Activated naive CD4-positive, alpha-beta T cell treated with anti-CD3 and anti-CD28 coated beads, Interleukin-2, amount 10 ng/mL, durations not matched to agents 7 days and 5 days (primary cell): ENCODE measurements around the gene POFUT1.
"Not testable (repeated sequence)": the region's sequence is repeated elsewhere in the genome, so short reads cannot be mapped to it uniquely, and the experiment has no call there.

ENCODE experiments used
- CTCF ChIA-PET: fragments of 350-600 bp; sonication (Branson Sonifier 250); formaldehyde crosslinking; loops from one replicate; lab custom pipeline; 2021; ENCODE audit warnings: antibody characterized with exemption; lab: Charles Lee
- DNase-seq: peaks from one replicate; pipeline ENCODE4 v3.0.0-alpha.2; 2020
- H3K27ac Mint-ChIP-seq: one replicate; pipeline ENCODE4 v1.8.0; 2021; ENCODE audit warnings: mild to moderate bottlenecking, moderate library complexity, mixed read lengths
- H3K27me3 Mint-ChIP-seq: one replicate; pipeline ENCODE4 v1.8.0; 2021; ENCODE audit warnings: mild to moderate bottlenecking, mixed read lengths
- H3K36me3 Mint-ChIP-seq: one replicate; pipeline ENCODE4 v1.8.0; 2021; ENCODE audit warnings: mixed read lengths
- H3K4me1 Mint-ChIP-seq: one replicate; pipeline ENCODE4 v1.8.0; 2021; ENCODE audit warnings: mixed read lengths
- H3K4me3 Mint-ChIP-seq: one replicate; pipeline ENCODE4 v1.8.0; 2021; ENCODE audit warnings: mild to moderate bottlenecking, moderate library complexity, mixed read lengths
- H3K9me3 Mint-ChIP-seq: one replicate; pipeline ENCODE4 v1.8.0; 2021; ENCODE audit warnings: mixed read lengths

Gene POFUT1

DNA sequence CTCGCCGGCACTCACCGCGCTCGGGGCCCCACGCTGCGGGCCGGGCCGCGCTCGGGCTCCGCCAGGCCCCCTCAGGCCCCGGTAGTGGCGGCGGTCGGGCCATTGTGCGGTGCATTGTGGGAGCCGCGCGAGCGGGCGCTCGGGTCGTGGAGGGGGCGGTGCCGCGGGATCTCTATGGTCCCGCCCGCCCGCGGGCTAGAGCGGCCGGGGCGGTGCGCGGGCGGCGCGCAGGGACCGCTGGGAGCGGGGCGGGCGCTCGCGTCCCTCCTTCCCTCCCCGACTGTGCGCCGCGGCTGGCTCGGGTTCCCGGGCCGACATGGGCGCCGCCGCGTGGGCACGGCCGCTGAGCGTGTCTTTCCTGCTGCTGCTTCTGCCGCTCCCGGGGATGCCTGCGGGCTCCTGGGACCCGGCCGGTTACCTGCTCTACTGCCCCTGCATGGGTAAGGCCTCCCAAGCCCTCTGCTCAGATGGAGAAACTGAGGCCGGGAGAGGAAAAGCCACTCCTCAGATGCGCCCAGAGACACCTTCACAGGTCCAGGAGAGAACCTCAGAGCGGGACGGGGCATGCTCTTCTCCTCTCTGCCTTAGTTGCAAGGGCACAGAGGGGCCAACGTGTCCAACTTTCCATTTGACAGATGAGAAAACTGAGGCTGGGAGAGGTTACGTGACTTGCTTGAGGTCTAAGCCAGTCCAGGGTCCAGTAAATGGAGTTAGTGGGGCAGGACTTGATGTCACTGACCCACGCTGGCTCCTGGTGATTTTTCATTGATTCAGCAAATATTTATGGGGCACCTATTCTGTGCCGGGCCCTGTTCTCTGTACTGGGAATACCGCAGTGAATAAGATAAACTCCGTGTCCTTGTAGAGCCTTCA lies at the start of gene POFUT1, which contains the start of gene PLAGL2:
POFUT1 (plus strand) TSS at position 255 of the 873 bp plus-strand sequence; CDS start at position 317, 62 bp downstream.
PLAGL2 (minus strand) TSS at position 118 of the 873 bp plus-strand sequence. CDS start 5,565 bp downstream, outside the sequence.
- DNase-seq, result peak; percentile 91
- CTCF ChIA-PET, result no interaction called here
- peaks cover 77% of the 10 kb centered on the region for H3K4me1 Mint-ChIP-seq
- no peaks in the 10 kb centered on the region for H3K27me3 Mint-ChIP-seq
- peak within 1 kb of the TSS; percentile 96 for H3K4me3 Mint-ChIP-seq
- peaks cover 39% of the 10 kb centered on the region for H3K36me3 Mint-ChIP-seq
- peak within 1 kb of the TSS; percentile 92 for H3K27ac Mint-ChIP-seq
- no peaks in the 10 kb centered on the region for H3K9me3 Mint-ChIP-seq

DNA sequence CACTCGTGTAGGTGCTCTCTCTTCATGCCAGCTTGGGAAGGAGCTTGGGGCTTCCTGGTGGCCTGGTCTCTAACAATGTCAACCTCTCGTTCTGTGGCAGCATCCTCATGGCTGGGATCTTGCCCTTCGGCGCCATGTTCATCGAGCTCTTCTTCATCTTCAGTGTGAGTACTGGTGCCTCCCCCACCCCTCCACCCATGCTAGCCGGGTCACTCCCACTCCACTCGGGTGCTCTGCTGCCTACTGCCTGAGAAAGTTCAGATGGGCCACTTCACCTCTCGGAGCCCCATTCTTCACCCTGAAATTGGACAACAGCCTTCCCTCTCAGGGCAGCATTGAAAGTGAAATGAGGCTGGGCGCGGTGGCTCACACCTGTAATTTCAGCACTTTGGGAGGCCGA lies 49.3 kb upstream of the POFUT1 start:
- H3K36me3 Mint-ChIP-seq, result peaks cover 37% of the 10 kb centered on the region
- H3K4me3 Mint-ChIP-seq, result no peak overlapping the region
- no peaks in the 10 kb centered on the region for H3K4me1 Mint-ChIP-seq
- no peak for DNase-seq
- H3K9me3 Mint-ChIP-seq, result no peaks in the 10 kb centered on the region
- CTCF ChIA-PET, result no interaction called here
- H3K27ac Mint-ChIP-seq, result no peak overlapping the region
- no peaks in the 10 kb centered on the region for H3K27me3 Mint-ChIP-seq

DNA sequence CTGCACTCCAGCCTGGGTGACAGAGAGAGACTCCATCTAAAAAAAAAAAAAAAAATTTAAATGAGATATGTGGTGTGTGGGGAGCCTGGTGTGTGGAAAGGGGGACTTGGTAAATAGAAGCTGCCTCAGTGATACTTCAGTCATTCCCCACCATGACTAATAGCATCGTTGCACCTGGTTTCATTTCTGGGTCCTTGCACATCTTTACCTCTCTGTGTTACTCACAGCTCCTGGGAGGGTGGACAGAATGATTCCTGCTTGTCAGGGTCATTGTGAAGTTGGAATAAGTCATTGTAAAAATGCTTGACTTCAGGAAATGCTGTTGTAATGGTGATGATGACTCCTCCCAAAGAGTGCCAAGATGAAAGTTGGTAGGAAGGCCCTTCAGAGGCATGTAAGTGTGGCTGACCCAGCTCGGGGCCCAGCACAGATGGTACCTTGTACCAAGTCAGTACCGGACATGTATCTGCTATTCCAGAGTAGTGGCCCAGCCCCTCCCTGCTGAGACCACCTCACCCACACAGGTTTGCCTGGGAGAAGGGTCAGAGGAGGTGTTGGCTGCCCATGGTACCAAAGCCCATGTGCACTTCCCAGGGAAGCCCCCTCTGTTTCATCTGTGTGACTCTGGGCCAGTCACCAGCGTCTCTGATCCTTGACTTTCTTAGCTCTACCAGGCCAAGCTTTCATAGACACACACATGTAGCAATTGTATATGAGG lies 48.6 kb upstream of the POFUT1 start:
- Mint-ChIP-seq H3K9me3 (no peaks in the 10 kb centered on the region), H3K4me3 (no peak overlapping the region), H3K27me3 (no peaks in the 10 kb centered on the region), H3K4me1 (no peaks in the 10 kb centered on the region), H3K27ac (peak overlapping the region; percentile 60), H3K36me3 (peaks cover 38% of the 10 kb centered on the region)
- CTCF ChIA-PET, result no interaction called here
- no peak for DNase-seq

DNA sequence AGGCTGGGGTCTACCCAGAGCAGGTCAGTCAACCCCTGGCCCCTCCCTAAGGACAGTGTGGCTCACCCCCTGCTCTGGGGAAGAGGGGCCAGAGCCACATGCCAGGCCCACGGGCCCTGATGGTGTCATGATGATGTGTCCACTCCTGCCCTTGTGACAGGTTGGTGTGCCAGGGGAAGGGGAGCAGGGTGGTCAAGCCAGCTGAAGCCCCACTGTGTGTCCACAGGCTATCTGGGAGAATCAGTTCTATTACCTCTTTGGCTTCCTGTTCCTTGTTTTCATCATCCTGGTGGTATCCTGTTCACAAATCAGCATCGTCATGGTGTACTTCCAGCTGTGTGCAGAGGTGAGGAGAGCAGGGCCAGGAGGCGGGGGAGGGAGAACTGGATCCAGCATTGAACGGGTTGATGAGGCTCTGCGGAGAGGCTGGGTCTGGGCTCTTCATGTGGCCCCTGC lies 47.9 kb upstream of the POFUT1 start:
- Mint-ChIP-seq H3K4me1 (no peaks in the 10 kb centered on the region), H3K27ac (no peak overlapping the region), H3K9me3 (no peaks in the 10 kb centered on the region), H3K36me3 (peaks cover 37% of the 10 kb centered on the region), H3K4me3 (no peak overlapping the region), H3K27me3 (no peaks in the 10 kb centered on the region)
- DNase-seq, result no peak
- CTCF ChIA-PET, result no interaction called here

DNA sequence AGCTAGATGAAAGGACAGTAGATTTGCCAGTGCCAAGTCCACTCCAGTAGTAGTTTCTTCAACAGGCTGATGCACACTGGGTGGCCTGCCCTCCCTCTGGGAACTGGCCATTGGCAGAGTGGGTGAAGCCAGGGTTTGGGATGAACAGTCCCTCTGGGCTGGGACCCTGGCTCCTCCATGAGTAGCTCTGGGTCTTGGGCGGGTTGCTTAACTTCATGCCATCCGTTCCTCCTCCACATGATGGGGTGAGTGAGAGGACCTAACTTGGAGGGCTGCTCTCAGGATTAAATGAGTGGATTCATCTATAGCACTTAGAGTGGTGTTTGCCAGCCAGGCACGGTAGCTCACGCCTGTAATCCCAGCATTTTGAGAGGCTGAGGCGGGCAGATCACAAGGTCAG lies 47.3 kb upstream of the POFUT1 start:
- no peaks in the 10 kb centered on the region for H3K27me3 Mint-ChIP-seq
- H3K36me3 Mint-ChIP-seq, result peaks cover 39% of the 10 kb centered on the region
- CTCF ChIA-PET, result no interaction called here
- no peak for DNase-seq
- H3K9me3 Mint-ChIP-seq, result no peaks in the 10 kb centered on the region
- no peak overlapping the region for H3K4me3 Mint-ChIP-seq
- no peak overlapping the region for H3K27ac Mint-ChIP-seq
- H3K4me1 Mint-ChIP-seq, result no peaks in the 10 kb centered on the region

DNA sequence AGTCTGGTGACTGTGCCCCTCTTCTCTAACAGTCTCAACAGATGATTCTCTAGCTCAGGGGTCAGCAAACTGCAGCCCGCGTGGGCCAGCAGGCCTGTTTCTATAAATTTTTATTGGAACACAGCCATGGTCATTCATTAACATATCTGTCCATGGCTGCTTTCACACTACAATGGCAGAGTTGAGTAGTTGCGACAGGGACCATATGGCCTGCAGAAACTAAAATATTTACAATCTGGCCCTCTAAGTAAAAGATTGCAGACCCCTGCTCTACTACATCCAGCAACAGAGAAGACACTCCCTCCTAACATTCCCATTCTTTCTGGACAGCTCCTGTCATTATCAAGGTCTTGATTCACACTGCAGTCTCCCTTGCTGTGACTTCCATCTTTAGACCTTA lies 45.3 kb upstream of the POFUT1 start:
- H3K4me1 Mint-ChIP-seq, result no peaks in the 10 kb centered on the region
- no peaks in the 10 kb centered on the region for H3K27me3 Mint-ChIP-seq
- no peak overlapping the region for H3K27ac Mint-ChIP-seq
- H3K9me3 Mint-ChIP-seq, result no peaks in the 10 kb centered on the region
- no peak for DNase-seq
- CTCF ChIA-PET, result no interaction called here
- peaks cover 54% of the 10 kb centered on the region for H3K36me3 Mint-ChIP-seq
- no peak overlapping the region for H3K4me3 Mint-ChIP-seq

DNA sequence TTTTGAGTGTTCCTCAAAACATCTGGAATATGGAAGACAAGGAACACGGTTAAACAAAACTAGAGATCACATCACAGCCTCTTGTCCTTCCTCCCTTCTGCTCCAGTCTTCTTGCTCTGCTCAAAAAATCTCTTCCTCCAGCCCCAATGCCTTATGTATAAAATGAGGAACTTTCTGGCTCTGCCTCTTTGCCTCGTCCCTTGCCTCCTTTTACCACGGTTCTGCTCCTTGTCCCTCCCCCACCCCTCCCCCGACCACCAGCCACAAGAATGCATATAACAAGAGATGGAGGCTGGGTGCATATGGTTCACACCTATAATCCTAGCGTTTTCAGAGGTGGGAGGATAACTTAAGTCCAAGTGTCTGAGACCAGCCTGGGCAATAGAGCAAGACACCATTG lies 43.7 kb upstream of the POFUT1 start:
- no peaks in the 10 kb centered on the region for H3K27me3 Mint-ChIP-seq
- DNase-seq, result no peak
- H3K4me1 Mint-ChIP-seq, result no peaks in the 10 kb centered on the region
- no peak overlapping the region for H3K4me3 Mint-ChIP-seq
- CTCF ChIA-PET, result no interaction called here
- H3K9me3 Mint-ChIP-seq, result no peaks in the 10 kb centered on the region
- H3K27ac Mint-ChIP-seq, result no peak overlapping the region
- peaks cover 44% of the 10 kb centered on the region for H3K36me3 Mint-ChIP-seq

DNA sequence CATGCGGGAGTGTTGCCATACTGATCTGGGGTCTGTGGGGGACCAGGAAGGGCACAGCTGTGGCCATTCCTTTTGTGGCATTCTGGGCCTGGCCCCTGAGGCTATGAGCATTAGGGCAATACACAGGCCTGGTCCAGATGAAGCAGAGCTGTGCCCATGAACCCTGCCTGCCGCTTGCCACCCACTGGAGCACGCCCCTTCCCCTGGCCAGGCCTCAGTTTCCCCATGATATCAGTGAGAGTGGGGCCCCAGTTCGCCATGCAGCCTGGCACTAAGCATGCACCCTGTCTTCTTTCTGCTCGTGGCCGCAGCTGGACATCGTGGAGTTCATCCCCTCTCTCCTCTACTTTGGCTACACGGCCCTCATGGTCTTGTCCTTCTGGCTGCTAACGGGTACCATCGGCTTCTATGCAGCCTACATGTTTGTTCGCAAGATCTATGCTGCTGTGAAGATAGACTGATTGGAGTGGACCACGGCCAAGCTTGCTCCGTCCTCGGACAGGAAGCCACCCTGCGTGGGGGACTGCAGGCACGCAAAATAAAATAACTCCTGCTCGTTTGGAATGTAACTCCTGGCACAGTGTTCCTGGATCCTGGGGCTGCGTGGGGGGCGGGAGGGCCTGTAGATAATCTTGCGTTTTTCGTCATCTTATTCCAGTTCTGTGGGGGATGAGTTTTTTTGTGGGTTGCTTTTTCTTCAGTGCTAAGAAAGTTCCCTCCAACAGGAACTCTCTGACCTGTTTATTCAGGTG lies 42.5 kb upstream of the POFUT1 start:
- Mint-ChIP-seq H3K4me3 (no peak overlapping the region), H3K36me3 (peaks cover 41% of the 10 kb centered on the region), H3K27me3 (no peaks in the 10 kb centered on the region)

DNA sequence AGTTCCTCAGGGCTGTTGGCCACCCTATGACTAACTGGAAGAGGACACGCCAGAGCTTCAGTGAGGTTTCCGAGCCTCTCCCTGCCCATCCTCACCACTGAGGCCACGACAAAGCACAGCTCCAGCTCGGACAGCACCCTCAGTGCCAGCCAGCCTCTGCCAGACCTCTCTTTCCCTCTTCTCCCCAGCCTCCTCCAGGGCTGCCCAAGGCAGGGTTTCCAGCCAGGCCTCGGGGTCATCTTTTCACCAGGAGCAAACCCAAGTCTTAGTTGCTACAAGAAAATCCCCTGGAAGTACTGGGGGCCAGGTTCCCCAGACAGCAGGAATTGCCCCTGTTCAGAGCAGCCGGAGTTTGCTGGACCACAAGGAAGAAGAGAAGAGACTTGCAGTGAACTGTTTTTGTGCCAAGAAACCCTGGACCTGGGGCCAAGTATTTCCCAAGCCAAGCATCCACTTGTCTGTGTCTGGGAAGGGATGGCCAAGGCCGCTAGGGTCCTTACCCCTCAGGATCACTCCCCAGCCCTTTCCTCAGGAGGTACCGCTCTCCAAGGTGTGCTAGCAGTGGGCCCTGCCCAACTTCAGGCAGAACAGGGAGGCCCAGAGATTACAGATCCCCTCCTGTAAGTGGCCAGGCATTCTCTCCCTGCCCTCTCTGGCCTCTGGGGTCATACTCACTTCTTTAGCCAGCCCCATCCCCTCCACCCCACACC lies 41.7 kb upstream of the POFUT1 start:
- Mint-ChIP-seq H3K27me3 (no peaks in the 10 kb centered on the region), H3K9me3 (no peaks in the 10 kb centered on the region), H3K4me3 (no peak overlapping the region), H3K4me1 (no peaks in the 10 kb centered on the region), H3K27ac (no peak overlapping the region), H3K36me3 (peaks cover 37% of the 10 kb centered on the region)
- DNase-seq, result no peak
- CTCF ChIA-PET, result no interaction called here

More for the DNA sequence above, 42.5 kb upstream of the POFUT1 start:
- Mint-ChIP-seq H3K4me1 (no peaks in the 10 kb centered on the region), H3K9me3 (no peaks in the 10 kb centered on the region), H3K27ac (peak overlapping the region; percentile 56)
- CTCF ChIA-PET, result no interaction called here
- no peak for DNase-seq

DNA sequence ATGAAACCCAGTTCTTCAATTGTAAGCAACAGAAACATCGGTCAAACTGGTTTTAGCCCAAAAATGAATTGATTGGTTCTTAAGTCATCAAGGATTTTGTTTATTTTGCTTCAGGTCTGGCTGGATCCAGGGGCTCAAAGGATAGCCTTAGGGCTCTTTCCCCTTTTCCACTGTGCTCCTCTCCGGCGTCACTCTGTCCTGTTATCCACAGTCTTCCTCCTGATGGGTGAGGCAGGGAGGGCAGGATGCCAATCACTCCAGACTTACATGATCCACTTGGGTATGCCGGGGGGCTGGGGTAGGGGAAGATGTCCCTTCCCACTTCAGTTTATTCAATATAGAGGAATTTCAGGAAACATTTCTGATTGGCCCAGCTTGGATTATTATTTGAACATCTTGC lies 40.1 kb upstream of the POFUT1 start:
- H3K9me3 Mint-ChIP-seq, result no peaks in the 10 kb centered on the region
- H3K27ac Mint-ChIP-seq, result peak overlapping the region; percentile 16
- no peaks in the 10 kb centered on the region for H3K27me3 Mint-ChIP-seq
- no peak for DNase-seq
- peaks cover 25% of the 10 kb centered on the region for H3K36me3 Mint-ChIP-seq
- no peaks in the 10 kb centered on the region for H3K4me1 Mint-ChIP-seq
- no peak overlapping the region for H3K4me3 Mint-ChIP-seq
- CTCF ChIA-PET, result no interaction called here

DNA sequence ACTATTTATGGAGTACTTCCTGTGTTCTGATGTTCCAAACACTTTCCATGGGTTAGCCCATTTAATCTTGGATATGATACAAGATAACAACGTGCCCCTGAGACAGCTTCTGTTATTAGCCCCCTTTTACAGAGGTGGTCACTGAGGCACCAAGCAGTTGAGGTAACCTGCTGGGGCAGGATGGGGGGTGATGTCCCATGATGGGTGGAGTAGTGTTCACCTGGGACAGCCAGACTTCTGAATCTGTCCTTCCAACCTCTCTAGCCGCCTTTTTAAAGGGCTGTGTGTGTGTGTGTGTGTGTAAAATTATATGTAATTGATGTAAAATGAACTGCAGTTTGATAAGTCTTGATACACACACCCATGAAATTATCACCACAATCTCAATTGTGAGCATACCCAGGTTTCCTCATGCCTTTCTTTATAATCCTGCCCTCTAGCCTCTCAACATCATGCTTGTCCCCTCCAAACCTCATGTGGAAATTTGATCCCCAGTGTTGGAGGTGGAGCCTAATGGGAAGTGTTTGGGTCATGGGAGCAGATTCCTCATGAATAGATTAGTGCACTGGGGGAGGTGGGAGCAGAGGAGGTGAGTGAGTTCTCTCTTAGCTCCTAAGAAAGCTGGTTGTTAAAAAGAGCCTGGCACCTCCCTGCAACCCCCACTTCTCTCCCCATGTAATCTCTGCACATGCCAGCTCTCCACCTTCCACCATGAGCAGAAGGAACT lies 39.3 kb upstream of the POFUT1 start:
- Mint-ChIP-seq H3K27ac (peak overlapping the region; percentile 25), H3K9me3 (no peaks in the 10 kb centered on the region), H3K27me3 (no peaks in the 10 kb centered on the region), H3K36me3 (peaks cover 25% of the 10 kb centered on the region), H3K4me1 (no peaks in the 10 kb centered on the region), H3K4me3 (no peak overlapping the region)
- CTCF ChIA-PET, result no interaction called here
- DNase-seq, result no peak

DNA sequence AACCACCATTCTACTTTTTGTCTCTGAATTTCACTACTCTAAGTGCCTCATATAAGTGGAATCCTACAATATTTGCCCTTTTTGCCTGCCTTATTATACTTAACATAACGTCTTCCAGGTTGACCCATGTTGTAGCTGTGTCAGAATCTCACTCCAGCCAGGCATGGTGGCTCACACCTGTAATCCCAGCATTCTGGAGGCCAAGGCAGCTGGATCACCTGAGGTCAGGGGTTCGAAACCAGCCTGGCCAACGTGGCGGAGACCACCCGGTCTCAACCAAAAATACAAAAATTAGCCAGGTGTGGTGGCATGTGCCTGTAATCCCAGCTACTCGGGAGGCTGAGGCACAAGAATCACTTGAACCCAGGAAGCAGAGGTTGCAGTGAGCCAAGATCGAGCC lies 30.0 kb upstream of the POFUT1 start:
- CTCF ChIA-PET, H3K36me3 Mint-ChIP-seq, H3K27ac Mint-ChIP-seq, H3K27me3 Mint-ChIP-seq, H3K4me3 Mint-ChIP-seq, H3K9me3 Mint-ChIP-seq, H3K4me1 Mint-ChIP-seq, DNase-seq: not testable (repeated sequence)

DNA sequence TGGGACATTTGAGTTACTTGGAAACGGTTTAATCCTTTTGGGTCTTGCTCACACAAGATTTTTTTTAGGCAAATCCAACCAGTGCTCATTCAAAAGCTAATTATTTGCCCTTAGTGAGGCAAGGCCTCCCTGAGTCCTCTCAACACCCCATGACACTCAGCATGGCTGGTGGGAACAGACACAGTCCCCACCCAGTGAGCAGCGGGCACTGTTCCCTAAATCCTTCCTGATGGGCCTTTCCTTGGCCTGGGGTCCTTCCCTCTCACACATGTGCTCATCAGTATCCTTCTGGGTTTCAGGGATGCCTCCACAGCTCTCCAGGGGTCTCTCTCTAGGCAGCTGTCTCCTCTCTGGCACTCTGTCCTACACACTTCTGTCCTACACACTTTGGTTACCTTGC lies 28.2 kb upstream of the POFUT1 start:
- Mint-ChIP-seq H3K4me1 (no peaks in the 10 kb centered on the region), H3K27ac (no peak overlapping the region), H3K4me3 (no peak overlapping the region), H3K9me3 (no peaks in the 10 kb centered on the region), H3K36me3 (no peaks in the 10 kb centered on the region), H3K27me3 (peaks cover 11% of the 10 kb centered on the region)
- DNase-seq, result no peak
- CTCF ChIA-PET, result no interaction called here
